GM19468 (cell line): ENCODE results near the gene FXYD7.
"Not testable (repeated sequence)": the region's sequence is repeated elsewhere in the genome, so short reads cannot be mapped to it uniquely, and the experiment has no call there.

Source experiments
- ATAC-seq: cut with Tn5 transposase; IDR thresholded peaks from one replicate; pipeline ENCODE4 v1.9.1; 2021; ENCODE audit warnings: mild to moderate bottlenecking, moderate library complexity, moderate number of reproducible peaks; ENCODE audit not compliant: unreplicated experiment; ENCODE audit errors: extremely low read depth

Gene FXYD7

GRCh38 chr19:35141837-35142605, 1.0 kb upstream of the FXYD7 start:
- no peak for ATAC-seq

- no peak for ATAC-seq
These were observed 337 bp upstream of the FXYD7 start for GRCh38 chr19:35142606-35143230.

GRCh38 chr19:35143818-35144217, 763 bp downstream of the FXYD7 start:
- no peak for ATAC-seq

GRCh38 chr19:35144259-35144599, 1.2 kb downstream of the FXYD7 start:
- no peak for ATAC-seq

- no peak for ATAC-seq
These were observed 1.8 kb downstream of the FXYD7 start for GRCh38 chr19:35144600-35145436.

GRCh38 chr19:35146746-35147459, 3.8 kb downstream of the FXYD7 start:
- ATAC-seq, result no peak

- no peak for ATAC-seq
These were observed 6.4 kb downstream of the FXYD7 start for GRCh38 chr19:35149463-35149862.

- no peak for ATAC-seq
These were observed 7.4 kb downstream of the FXYD7 start for GRCh38 chr19:35150445-35150844.

GRCh38 chr19:35151273-35152065, 8.4 kb downstream of the FXYD7 start:
- no peak for ATAC-seq

- ATAC-seq, result not testable (repeated sequence)
These were observed 10.1 kb downstream of the FXYD7 start for GRCh38 chr19:35153129-35153522.

GRCh38 chr19:35153701-35154524, 10.9 kb downstream of the FXYD7 start:
- ATAC-seq, result no peak

- no peak for ATAC-seq
These were observed 11.7 kb downstream of the FXYD7 start, which contains the start of gene FXYD5 for GRCh38 chr19:35154525-35155406. FXYD5 (plus strand) TSS chr19:35154735; CDS start chr19:35155551, 816 bp downstream.

GRCh38 chr19:35155441-35155840, 12.4 kb downstream of the FXYD7 start:
- ATAC-seq, result no peak

- no peak for ATAC-seq
These were observed 13.1 kb downstream of the FXYD7 start for GRCh38 chr19:35155981-35156672.

- ATAC-seq, result no peak
These were observed 13.6 kb downstream of the FXYD7 start for GRCh38 chr19:35156673-35157014.

GRCh38 chr19:35157431-35157830, 14.4 kb downstream of the FXYD7 start:
- no peak for ATAC-seq

GRCh38 chr19:35159606-35160005, 16.6 kb downstream of the FXYD7 start:
- no peak for ATAC-seq
